GM20000 (cell line): Measurements from ENCODE around the gene DNAH17.
"Not testable (repeated sequence)": the region's sequence is repeated elsewhere in the genome, so short reads cannot be mapped to it uniquely, and the experiment has no call there.

Experiments
- DNase-seq: peaks from one replicate; pipeline ENCODE4 v3.0.0; 2012; ENCODE audit warnings: low spot score
- CTCF ChIP-seq: IDR thresholded peaks from 2 replicates; pipeline ENCODE4 v1.5.1; 2012; ENCODE audit warnings: mild to moderate bottlenecking, control low read depth; ENCODE audit errors: extremely low read depth, missing control alignments

The DNAH17 gene

GRCh38 chr17:78469443-78469842 is 107.8 kb downstream of the DNAH17 start:
- DNase-seq = no peak
- TF ChIP-seq CTCF = no peak

GRCh38 chr17:78468366-78468765 is 108.8 kb downstream of the DNAH17 start:
- no peak for TF ChIP-seq CTCF
- DNase-seq = no peak

GRCh38 chr17:78466786-78467715 is 110.1 kb downstream of the DNAH17 start:
- no peak for TF ChIP-seq CTCF
- DNase-seq = no peak

GRCh38 chr17:78466109-78466785 is 110.9 kb downstream of the DNAH17 start:
- DNase-seq = not testable (repeated sequence)

GRCh38 chr17:78462148-78462547 is 115.0 kb downstream of the DNAH17 start:
- no peak for TF ChIP-seq CTCF
- no peak for DNase-seq

GRCh38 chr17:78461799-78462053 is 115.5 kb downstream of the DNAH17 start:
- no peak for DNase-seq

GRCh38 chr17:78460951-78461798 is 116.0 kb downstream of the DNAH17 start:
- DNase-seq = no peak
- no peak for TF ChIP-seq CTCF

More at GRCh38 chr17:78461799-78462053, 115.5 kb downstream of the DNAH17 start:
- TF ChIP-seq CTCF = no peak
